GM19395 (cell line): Measurements from ENCODE around the gene RAE1.
"Not testable (repeated sequence)": the region's sequence is repeated elsewhere in the genome, so short reads cannot be mapped to it uniquely, and the experiment has no call there.

Experiments
- ATAC-seq: cut with Tn5 transposase; IDR thresholded peaks from one replicate; pipeline ENCODE4 v1.9.1; 2021; ENCODE audit warnings: mild to moderate bottlenecking, moderate library complexity; ENCODE audit not compliant: unreplicated experiment

RAE1 gene

GRCh38 chr20:57412347-57413029, 61.4 kb downstream of the RAE1 start:
- no peak for ATAC-seq

- ATAC-seq = no peak
These were observed 62.9 kb downstream of the RAE1 start for GRCh38 chr20:57413986-57414385.

- no peak for ATAC-seq
These were observed 64.0 kb downstream of the RAE1 start for GRCh38 chr20:57414867-57415592.

- ATAC-seq = no peak
These were observed 64.7 kb downstream of the RAE1 start for GRCh38 chr20:57415771-57416170.

GRCh38 chr20:57416296-57417022, 65.4 kb downstream of the RAE1 start:
- no peak for ATAC-seq

- no peak for ATAC-seq
These were observed 66.1 kb downstream of the RAE1 start for GRCh38 chr20:57417051-57417689.

- no peak for ATAC-seq
These were observed 67.0 kb downstream of the RAE1 start for GRCh38 chr20:57417830-57418780.

- ATAC-seq = not testable (repeated sequence)
These were observed 68.4 kb downstream of the RAE1 start for GRCh38 chr20:57419479-57419878.

GRCh38 chr20:57420571-57421252, 69.7 kb downstream of the RAE1 start:
- ATAC-seq = no peak

- no peak for ATAC-seq
These were observed 70.5 kb downstream of the RAE1 start for GRCh38 chr20:57421253-57422220.

GRCh38 chr20:57422254-57422653, 71.2 kb downstream of the RAE1 start:
- no peak for ATAC-seq

GRCh38 chr20:57425150-57426013, 74.3 kb downstream of the RAE1 start:
- ATAC-seq = no peak

- no peak for ATAC-seq
These were observed 75.2 kb downstream of the RAE1 start for GRCh38 chr20:57426271-57426689.

- no peak for ATAC-seq
These were observed 75.8 kb downstream of the RAE1 start for GRCh38 chr20:57426831-57427230.

- ATAC-seq = no peak
These were observed 77.5 kb downstream of the RAE1 start for GRCh38 chr20:57428324-57429158.
